SJSA1 (cell line): ENCODE results near the gene MITF. TPM values are rescaled to one million over a fixed set of nuclear protein-coding genes. Genes with fewer than 3 reads are reported as not detected.
"Not testable (repeated sequence)": the region's sequence is repeated elsewhere in the genome, so short reads cannot be mapped to it uniquely, and the experiment has no call there.

Source experiments
- DNase-seq, 2 experiments: peaks; one replicate each; pipeline ENCODE4 v3.0.0-alpha.2; 2015 to 2020; ENCODE audit warnings: low spot score in 2 of 2, low read depth in 1 of 2
- H3K27ac ChIP-seq: fragments of 250-450 bp; sonication (Bioruptor Pico); 2 replicates; pipeline ENCODE4 v1.5.1; 2020; ENCODE audit warnings: mild to moderate bottlenecking, moderate library complexity
- H3K27me3 ChIP-seq: fragments of 250-450 bp; sonication (Bioruptor Pico); replicated peaks from 2 replicates; pipeline ENCODE4 v1.5.1; 2020; ENCODE audit warnings: mild to moderate bottlenecking, moderate library complexity
- H3K36me3 ChIP-seq: fragments of 250-450 bp; sonication (Bioruptor Pico); 2 replicates; pipeline ENCODE4 v1.5.1; 2020; ENCODE audit warnings: mild to moderate bottlenecking
- H3K4me1 ChIP-seq: fragments of 250-450 bp; sonication (Bioruptor Pico); replicated peaks from 2 replicates; pipeline ENCODE4 v1.6.1; 2021; ENCODE audit warnings: mild to moderate bottlenecking
- H3K4me3 ChIP-seq: fragments of 250-450 bp; sonication (Bioruptor Pico); 2 replicates; pipeline ENCODE4 v1.5.1; 2020; ENCODE audit warnings: mild to moderate bottlenecking
- H3K9me3 ChIP-seq: fragments of 250-450 bp; sonication (Bioruptor Pico); replicated peaks from 2 replicates; pipeline ENCODE4 v1.5.1; 2020; ENCODE audit warnings: mild to moderate bottlenecking
- total RNA-seq: library from RNA; depleted of rRNA; stranded (reverse); fragments of >200 nt; shearing (Covaris generic); gene quantifications from 2 replicates; pipeline ENCODE4 v1.2.3, GENCODE V29; 2014

Gene MITF
- total RNA-seq, 1 experiment from 2014 or later, result 16.5 TPM

DNA sequence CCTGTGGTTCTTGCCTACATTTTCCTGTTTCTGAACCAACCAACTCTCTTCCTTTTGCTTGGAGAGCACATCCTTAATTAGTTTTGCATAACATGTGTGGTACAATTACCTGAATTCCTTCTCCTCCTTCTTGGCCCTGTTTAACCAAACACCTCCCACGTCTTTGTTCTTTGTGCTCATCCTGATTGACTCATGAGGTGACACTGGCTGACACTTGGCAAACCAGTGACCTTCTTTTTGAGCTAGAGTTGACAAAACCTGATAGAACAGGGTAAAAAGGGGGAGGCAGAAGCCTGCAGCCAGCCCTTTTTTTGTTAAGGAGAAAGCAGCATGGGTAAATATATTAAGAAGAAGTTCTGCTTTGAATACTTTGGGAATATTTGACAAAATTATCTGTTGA is 161.1 kb downstream of the MITF start:
- Histone ChIP-seq H3K4me3 (no peak overlapping the region), H3K27me3 (no peaks in the 10 kb centered on the region), H3K27ac (no peak overlapping the region), H3K9me3 (no peaks in the 10 kb centered on the region), H3K36me3 (no peaks in the 10 kb centered on the region; the same call in 1 of the 2 replicates), H3K4me1 (no peaks in the 10 kb centered on the region)
- no peak for DNase-seq

DNA sequence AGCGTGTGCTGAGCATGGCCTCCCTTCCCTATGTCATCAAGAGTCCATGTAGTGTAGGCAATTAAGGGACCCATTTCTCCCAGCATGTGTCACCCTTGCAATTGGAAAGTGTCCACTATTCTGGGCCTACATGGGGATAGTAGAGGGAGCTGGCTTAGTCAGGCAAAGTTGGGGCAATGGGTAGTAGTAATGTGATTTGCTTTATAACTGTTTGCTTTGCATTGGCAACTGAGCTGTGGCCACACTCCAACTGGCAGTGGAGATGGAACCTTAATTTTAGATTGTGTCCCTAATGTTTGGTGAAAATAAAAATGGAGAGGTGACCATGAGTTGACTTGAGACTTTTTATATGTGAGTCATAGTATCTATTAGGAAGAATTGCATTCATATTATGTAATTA is 162.5 kb downstream of the MITF start:
- no peak overlapping the region for H3K27ac ChIP-seq
- no peaks in the 10 kb centered on the region; the same call in 1 of the 2 replicates for H3K36me3 ChIP-seq
- H3K4me1 ChIP-seq, result no peaks in the 10 kb centered on the region
- DNase-seq, result no peak
- H3K9me3 ChIP-seq, result no peaks in the 10 kb centered on the region
- no peaks in the 10 kb centered on the region for H3K27me3 ChIP-seq
- no peak overlapping the region for H3K4me3 ChIP-seq

DNA sequence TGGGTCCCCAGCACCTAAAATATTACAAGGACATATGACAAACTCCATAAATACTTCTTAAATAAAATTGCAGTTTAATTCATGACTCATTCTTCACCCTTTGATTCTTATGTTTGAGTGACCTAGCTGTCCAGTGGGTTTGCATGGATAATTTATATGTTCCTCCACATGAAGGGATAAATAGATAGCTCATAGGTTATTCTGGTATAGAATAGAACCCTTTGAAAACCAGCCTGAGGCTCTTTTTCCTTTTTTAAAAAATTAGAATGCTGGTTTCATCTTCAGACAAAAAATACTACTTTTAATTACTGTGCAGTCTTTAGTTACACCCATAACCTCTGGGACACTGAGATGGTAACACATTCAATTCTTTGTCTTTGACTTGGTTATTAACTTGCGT is 163.1 kb downstream of the MITF start:
- Histone ChIP-seq H3K4me1 (peaks cover 3% of the 10 kb centered on the region; the same call in 1 of the 2 replicates), H3K9me3 (no peaks in the 10 kb centered on the region), H3K36me3 (no peaks in the 10 kb centered on the region; the same call in 1 of the 2 replicates), H3K27me3 (no peaks in the 10 kb centered on the region), H3K27ac (no peak overlapping the region), H3K4me3 (no peak overlapping the region)
- DNase-seq, result no peak

DNA sequence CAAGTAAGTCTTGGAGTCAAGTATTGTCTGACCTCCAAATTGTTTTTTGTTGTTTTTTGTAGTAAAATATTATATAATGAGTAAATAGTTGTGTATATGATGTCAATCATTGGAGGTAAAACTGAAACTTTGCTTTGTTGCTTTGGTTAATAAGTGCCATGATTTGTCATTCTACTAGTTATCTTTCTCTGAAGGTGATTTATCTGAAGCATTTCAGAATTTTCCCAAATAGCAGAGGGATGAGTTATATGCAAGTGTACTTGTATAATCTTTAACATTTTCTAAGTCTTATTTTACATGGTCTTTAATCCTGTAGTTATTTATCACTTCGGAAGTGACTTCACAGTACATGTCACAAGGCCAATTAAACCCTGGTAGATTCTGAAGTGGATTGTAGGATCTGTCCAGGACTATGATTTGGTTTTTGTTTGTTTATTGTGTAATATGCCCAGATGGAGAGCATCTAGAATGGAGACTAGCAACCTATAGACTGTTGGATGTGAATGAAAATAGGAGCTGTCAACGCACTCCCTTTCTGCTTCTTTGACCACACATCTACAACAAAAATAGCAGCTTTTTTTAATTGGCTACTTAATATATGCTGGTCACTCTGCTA is 167.2 kb downstream of the MITF start:
- no peak for DNase-seq
- H3K27ac ChIP-seq, result no peak overlapping the region
- no peaks in the 10 kb centered on the region; the same call in 1 of the 2 replicates for H3K36me3 ChIP-seq
- peaks cover 6% of the 10 kb centered on the region; the same call in 1 of the 2 replicates for H3K4me1 ChIP-seq
- H3K4me3 ChIP-seq, result no peak overlapping the region
- no peaks in the 10 kb centered on the region for H3K9me3 ChIP-seq
- H3K27me3 ChIP-seq, result no peaks in the 10 kb centered on the region

DNA sequence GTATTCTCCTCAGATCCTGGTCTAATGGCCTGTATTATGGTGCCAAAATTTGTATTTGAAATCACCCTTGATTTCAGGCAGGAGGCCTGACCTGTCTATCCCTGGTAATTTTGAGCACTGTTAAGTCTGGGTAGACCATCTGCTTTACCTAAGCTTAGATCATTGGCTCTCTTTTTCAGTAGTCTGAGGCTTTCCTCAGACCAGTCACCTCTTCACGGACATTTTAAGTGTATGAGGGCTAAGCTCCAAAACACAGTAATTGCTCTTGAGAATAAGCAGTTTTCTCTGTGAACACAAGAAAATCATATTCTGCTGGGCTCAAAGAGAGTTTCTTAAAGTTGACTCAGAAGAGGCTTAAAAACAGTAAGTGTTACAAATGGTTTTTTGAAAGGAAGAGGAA is 168.3 kb downstream of the MITF start:
- DNase-seq, result no peak
- H3K4me1 ChIP-seq, result peaks cover 6% of the 10 kb centered on the region; the same call in 1 of the 2 replicates
- no peaks in the 10 kb centered on the region; the same call in 1 of the 2 replicates for H3K36me3 ChIP-seq
- no peaks in the 10 kb centered on the region for H3K9me3 ChIP-seq
- no peak overlapping the region for H3K4me3 ChIP-seq
- H3K27ac ChIP-seq, result no peak overlapping the region
- no peaks in the 10 kb centered on the region for H3K27me3 ChIP-seq

DNA sequence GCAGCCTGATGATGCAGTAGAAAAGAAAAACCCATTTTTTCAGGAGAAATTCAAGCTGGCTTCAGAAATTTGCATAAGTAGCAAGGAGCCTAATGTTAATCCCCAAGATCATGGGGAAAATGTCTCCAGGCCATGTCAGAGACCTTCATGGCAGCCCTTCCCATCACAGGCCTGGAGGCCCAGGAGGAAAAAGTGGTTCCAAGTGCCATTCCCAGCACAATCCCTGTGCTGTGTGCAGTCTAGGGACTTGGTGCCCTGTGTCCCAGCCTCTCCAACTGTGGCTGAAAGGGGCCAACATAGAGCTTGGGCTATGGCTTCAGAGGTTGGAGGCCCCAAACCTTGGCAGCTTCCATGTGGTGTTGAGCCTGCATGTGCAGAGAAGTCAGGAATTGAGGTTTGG is 170.6 kb downstream of the MITF start:
- not testable (repeated sequence) for H3K36me3 ChIP-seq, H3K9me3 ChIP-seq, DNase-seq, H3K4me3 ChIP-seq, H3K27me3 ChIP-seq, H3K4me1 ChIP-seq, H3K27ac ChIP-seq

DNA sequence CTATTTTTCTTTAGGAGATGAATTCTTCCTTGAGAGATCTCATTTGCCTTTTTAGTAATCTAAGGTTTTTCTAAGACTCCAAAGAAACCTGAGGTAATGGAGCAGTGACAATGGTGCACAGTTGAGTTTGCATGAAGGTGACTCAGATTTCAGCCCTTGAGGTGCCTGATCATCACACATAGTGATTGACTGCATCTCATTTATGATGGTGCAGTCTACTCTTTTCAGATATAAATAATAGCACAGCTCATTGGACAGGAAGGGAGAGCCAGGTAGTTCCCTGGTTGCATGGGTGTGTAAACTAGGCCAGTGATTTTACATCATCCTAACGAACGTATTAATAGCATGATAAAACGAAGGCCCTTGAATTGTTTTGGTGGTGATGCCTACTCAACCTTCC is 174.2 kb downstream of the MITF start:
- DNase-seq, result no peak
- no peaks in the 10 kb centered on the region for H3K36me3 ChIP-seq
- no peaks in the 10 kb centered on the region for H3K27me3 ChIP-seq
- no peak overlapping the region for H3K27ac ChIP-seq
- H3K4me3 ChIP-seq, result no peak overlapping the region
- no peaks in the 10 kb centered on the region for H3K4me1 ChIP-seq
- H3K9me3 ChIP-seq, result no peaks in the 10 kb centered on the region

DNA sequence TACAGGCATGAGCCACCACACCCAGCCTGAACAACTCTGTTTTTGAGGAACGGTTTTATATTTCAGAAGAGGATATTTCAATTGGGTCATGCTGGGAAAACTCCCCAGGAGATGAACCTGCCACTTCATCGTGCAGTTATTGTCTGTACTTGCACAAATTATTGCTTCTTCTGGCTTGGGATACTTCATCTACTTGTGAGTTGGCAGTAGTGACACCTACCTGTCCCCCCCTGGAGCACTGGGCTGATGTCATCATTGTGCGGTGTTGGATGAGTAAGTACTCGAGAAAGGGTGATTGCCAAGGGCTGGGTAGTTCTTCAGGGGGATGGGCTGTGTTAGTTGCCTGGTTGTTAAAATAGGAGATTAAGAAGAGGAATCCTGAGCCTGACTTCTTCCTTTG is 175.1 kb downstream of the MITF start:
- Histone ChIP-seq H3K27ac (no peak overlapping the region), H3K4me1 (no peaks in the 10 kb centered on the region)
- no peak for DNase-seq

DNA sequence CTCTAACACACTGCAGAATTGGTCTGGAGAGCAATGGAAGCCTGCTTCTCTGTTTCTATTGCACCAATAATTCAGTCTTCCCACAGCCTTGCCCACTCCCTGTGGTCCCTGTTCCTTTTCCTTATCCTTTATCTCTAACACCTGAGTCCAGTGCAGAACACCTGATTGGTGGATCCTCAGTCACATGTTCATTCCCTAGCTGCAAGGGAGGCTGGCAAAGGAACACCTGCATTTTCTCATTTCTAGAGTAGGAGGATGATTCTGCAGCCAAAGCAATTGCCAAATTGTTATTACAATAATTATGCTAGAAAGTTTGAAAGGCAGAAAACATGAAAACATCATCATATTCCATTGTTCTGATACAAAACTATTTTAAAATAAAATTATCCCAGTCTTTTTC is 176.5 kb downstream of the MITF start:
- no peak for DNase-seq
- no peaks in the 10 kb centered on the region for H3K4me1 ChIP-seq
- H3K27me3 ChIP-seq, result no peaks in the 10 kb centered on the region
- no peak overlapping the region for H3K4me3 ChIP-seq
- no peak overlapping the region for H3K27ac ChIP-seq
- no peaks in the 10 kb centered on the region for H3K36me3 ChIP-seq
- H3K9me3 ChIP-seq, result no peaks in the 10 kb centered on the region

More for the DNA sequence above, 175.1 kb downstream of the MITF start:
- H3K4me3 ChIP-seq, result no peak overlapping the region
- H3K27me3 ChIP-seq, result no peaks in the 10 kb centered on the region
- no peaks in the 10 kb centered on the region for H3K36me3 ChIP-seq
- H3K9me3 ChIP-seq, result no peaks in the 10 kb centered on the region

DNA sequence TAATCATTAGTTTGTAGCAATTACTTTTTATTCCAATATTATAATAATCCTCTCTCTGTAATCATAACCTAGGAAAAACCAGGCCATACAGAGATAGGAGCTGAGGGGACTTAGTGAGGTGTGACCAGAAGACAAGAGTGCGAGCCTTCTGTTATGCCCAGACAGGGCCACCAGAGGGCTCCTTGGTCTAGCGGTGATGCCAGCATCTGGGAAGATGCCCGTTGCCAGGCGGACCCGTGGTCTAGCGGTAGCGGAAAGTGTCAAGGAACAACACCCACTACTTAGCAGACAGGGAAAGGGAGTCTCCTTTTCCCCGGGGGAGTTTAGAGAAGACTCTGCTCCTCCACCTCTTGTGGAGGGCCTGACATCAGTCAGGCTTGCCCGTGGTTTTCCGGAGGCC is 180.7 kb downstream of the MITF start:
- H3K27me3 ChIP-seq, H3K36me3 ChIP-seq, H3K27ac ChIP-seq, H3K9me3 ChIP-seq, H3K4me1 ChIP-seq, DNase-seq, H3K4me3 ChIP-seq: not testable (repeated sequence)

DNA sequence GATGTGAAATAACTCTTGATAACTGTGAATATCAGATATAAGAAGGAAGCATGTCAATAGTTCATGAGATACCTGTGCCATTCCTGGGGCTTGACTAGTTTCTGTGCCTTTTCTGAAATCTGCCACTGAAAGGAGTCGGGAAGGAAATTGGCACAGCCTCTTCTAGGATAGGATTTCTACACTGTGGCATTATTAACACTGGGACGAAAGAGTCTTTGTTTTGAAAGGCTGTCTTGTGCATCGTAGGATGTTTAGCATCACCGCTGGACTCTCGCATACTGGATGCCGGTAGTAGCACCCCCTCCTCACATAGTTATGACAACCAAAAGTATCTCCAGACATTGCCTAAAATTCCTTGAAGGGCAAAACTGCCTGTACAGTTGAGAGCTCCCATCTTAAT is 182.4 kb downstream of the MITF start:
- Histone ChIP-seq H3K36me3 (no peaks in the 10 kb centered on the region), H3K27ac (no peak overlapping the region), H3K4me3 (no peak overlapping the region), H3K4me1 (no peaks in the 10 kb centered on the region; the same call in 1 of the 2 replicates), H3K27me3 (no peaks in the 10 kb centered on the region), H3K9me3 (no peaks in the 10 kb centered on the region)
- no peak for DNase-seq

DNA sequence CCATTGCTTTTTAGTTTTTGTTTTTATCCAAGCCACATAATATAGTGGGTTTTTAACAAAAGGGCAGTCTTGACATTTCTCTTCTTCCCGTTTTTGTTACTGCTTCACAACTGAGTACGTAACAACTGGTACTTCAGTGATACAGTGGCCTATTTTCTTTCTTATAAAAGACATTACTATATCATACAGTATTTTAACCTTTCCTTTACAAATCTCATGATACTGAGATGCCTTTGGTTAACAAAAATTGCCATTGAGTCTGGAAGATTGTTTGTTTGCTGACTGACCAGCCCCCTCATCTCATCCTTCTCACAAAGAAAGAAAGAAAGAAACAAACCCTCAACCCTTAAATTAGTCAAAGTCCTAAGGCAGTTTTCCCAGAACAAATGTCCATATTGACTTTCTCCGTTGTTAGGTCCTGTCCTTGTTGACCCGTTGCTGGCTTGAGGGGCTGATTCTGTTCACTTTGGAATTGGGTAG is 183.3 kb downstream of the MITF start:
- H3K4me3 ChIP-seq, result no peak overlapping the region
- H3K4me1 ChIP-seq, result no peaks in the 10 kb centered on the region; the same call in 1 of the 2 replicates
- no peak for DNase-seq
- no peaks in the 10 kb centered on the region for H3K9me3 ChIP-seq
- H3K27me3 ChIP-seq, result no peaks in the 10 kb centered on the region
- H3K27ac ChIP-seq, result no peak overlapping the region
- no peaks in the 10 kb centered on the region for H3K36me3 ChIP-seq

DNA sequence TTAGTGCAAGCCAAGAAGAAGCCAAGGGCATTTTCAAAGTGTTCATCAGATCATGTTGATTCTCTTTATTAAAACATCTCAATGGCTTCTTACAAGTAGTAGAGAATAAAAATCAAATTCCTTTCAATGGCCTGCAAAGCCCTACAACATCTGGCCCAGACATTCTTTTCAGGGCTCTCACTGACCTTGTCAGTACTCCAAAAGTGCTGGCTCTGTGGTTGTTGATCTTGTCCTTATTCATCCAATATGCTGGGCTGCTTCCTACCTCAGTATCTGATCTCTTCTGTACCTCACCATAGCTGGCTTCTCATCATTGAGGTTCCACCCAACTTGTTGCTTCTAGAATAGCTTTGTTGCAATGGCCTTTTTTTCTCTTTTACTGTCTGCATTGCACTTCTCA is 186.2 kb downstream of the MITF start:
- H3K27ac ChIP-seq, result no peak overlapping the region
- H3K9me3 ChIP-seq, result no peaks in the 10 kb centered on the region
- no peaks in the 10 kb centered on the region for H3K36me3 ChIP-seq
- no peak for DNase-seq
- H3K4me3 ChIP-seq, result no peak overlapping the region
- no peaks in the 10 kb centered on the region for H3K27me3 ChIP-seq
- H3K4me1 ChIP-seq, result no peaks in the 10 kb centered on the region; the same call in 1 of the 2 replicates

DNA sequence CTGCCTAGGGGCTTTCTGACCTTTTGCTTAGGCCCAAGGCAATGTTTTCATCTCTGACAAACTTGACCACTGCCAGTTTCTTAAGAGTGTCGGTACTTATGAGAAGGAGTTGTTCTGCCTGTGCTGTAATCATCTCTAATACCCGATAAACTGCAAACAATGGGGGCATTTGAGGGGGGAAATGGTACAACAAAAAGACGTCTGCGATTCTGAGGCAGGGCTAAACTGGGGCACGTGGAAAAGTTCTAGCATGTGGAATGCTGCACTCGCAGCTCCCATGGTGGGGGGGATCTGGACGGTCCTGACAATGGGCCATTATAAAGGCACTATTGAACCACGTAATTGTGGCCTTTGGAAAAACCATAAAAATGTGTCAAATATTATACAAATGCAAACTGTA is 187.1 kb downstream of the MITF start:
- Histone ChIP-seq H3K36me3 (no peaks in the 10 kb centered on the region), H3K4me1 (no peaks in the 10 kb centered on the region; the same call in 1 of the 2 replicates), H3K9me3 (no peaks in the 10 kb centered on the region), H3K27ac (no peak overlapping the region), H3K27me3 (no peaks in the 10 kb centered on the region), H3K4me3 (no peak overlapping the region)
- no peak for DNase-seq

DNA sequence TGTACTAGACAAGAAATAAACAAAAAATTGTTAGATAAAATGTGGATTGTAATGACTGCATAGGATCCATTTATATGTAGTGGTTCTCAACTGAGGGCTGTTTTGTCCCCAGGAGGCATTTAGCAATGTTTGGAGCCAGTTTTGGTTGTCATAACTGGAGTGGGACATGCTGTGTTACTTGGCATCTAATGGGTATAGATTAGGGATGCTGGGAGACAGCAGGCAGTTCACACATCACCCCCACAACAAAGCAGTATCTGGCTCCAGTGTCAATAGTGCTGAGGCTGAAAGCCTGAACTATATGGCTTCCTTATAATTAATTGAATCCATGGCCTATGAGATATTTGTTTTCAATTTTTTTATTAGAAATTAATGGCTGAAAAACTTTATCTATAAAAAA is 188.3 kb downstream of the MITF start:
- no peaks in the 10 kb centered on the region for H3K27me3 ChIP-seq
- DNase-seq, result no peak
- H3K4me3 ChIP-seq, result no peak overlapping the region
- H3K4me1 ChIP-seq, result no peaks in the 10 kb centered on the region; the same call in 1 of the 2 replicates
- H3K9me3 ChIP-seq, result no peaks in the 10 kb centered on the region
- no peak overlapping the region for H3K27ac ChIP-seq
- no peaks in the 10 kb centered on the region for H3K36me3 ChIP-seq
